CD4-positive, alpha-beta T cell treated with Interleukin-12 subunit alpha and Interleukin-12 subunit beta, for 1 hour (primary cell): Measurements from ENCODE around the gene GLYR1.
"Not testable (repeated sequence)": the region's sequence is repeated elsewhere in the genome, so short reads cannot be mapped to it uniquely, and the experiment has no call there.

Source experiments
- DNase-seq: peaks from one replicate; pipeline ENCODE4 v3.0.0-alpha.2; 2020

The GLYR1 gene

GRCh38 chr16:4846901-4847773 is at the start of gene GLYR1, which contains the start of gene UBN1:
Gene GLYR1, minus strand, starts transcription at chr16:4847288. Its CDS starts 23 bp downstream, at chr16:4847265.
Gene UBN1, plus strand, starts transcription at chr16:4847481. Its CDS starts 5,437 bp downstream, at chr16:4852918.
- DNase-seq: peak; percentile 99

- not testable (repeated sequence) for DNase-seq
These were observed 49.7 kb upstream of the GLYR1 start for GRCh38 chr16:4896761-4897160.

GRCh38 chr16:4895366-4895765 is 48.3 kb upstream of the GLYR1 start:
- DNase-seq: no peak

GRCh38 chr16:4894276-4895150 is 47.4 kb upstream of the GLYR1 start:
- DNase-seq: no peak

- no peak for DNase-seq
These were observed 46.2 kb upstream of the GLYR1 start for GRCh38 chr16:4893103-4893862.

- no peak for DNase-seq
These were observed 45.4 kb upstream of the GLYR1 start for GRCh38 chr16:4892361-4893102.

- DNase-seq: no peak
These were observed 44.8 kb upstream of the GLYR1 start for GRCh38 chr16:4891886-4892216.

GRCh38 chr16:4891097-4891885 is 44.2 kb upstream of the GLYR1 start:
- DNase-seq: no peak

GRCh38 chr16:4890686-4891085 is 43.6 kb upstream of the GLYR1 start:
- DNase-seq: no peak

- no peak for DNase-seq
These were observed 42.9 kb upstream of the GLYR1 start for GRCh38 chr16:4890026-4890425.

GRCh38 chr16:4888428-4889135 is 41.5 kb upstream of the GLYR1 start:
- DNase-seq: no peak

GRCh38 chr16:4886151-4886550 is 39.1 kb upstream of the GLYR1 start:
- no peak for DNase-seq

GRCh38 chr16:4884972-4885874 is 38.1 kb upstream of the GLYR1 start:
- no peak for DNase-seq

- DNase-seq: no peak
These were observed 37.1 kb upstream of the GLYR1 start for GRCh38 chr16:4884209-4884608.

- no peak for DNase-seq
These were observed 36.4 kb upstream of the GLYR1 start for GRCh38 chr16:4883501-4883900.

- DNase-seq: no peak
These were observed 35.7 kb upstream of the GLYR1 start for GRCh38 chr16:4882633-4883285.

- no peak for DNase-seq
These were observed 35.0 kb upstream of the GLYR1 start for GRCh38 chr16:4882000-4882632.

GRCh38 chr16:4880006-4880580 is 33.0 kb upstream of the GLYR1 start:
- DNase-seq: no peak
